GM12865 (cell line): Measurements from ENCODE around the gene LNX1.
A peak's percentile ranks its signal among the peaks of the same experiment; 100 is the strongest.

Experiments
- DNase-seq: peaks from one replicate; pipeline ENCODE4 v3.0.0; 2010; ENCODE audit warnings: low read depth
- H3K4me3 ChIP-seq: 2 replicates; pipeline ENCODE4 v1.5.1; 2011; ENCODE audit warnings: mild to moderate bottlenecking, low read depth, low read length, control low read depth
- CTCF ChIP-seq: IDR thresholded peaks from 2 replicates; pipeline ENCODE4 v1.5.1; 2011; ENCODE audit warnings: low read length, control low read depth, low read depth, inconsistent platforms; ENCODE audit not compliant: insufficient read depth; ENCODE audit errors: missing control alignments

Gene LNX1

GRCh38 chr4:53518807-53519206 is 72.5 kb downstream of the LNX1 start:
- no peak for TF ChIP-seq CTCF
- H3K4me3 ChIP-seq: no peak overlapping the region
- DNase-seq: no peak

GRCh38 chr4:53515076-53515475 is 76.2 kb downstream of the LNX1 start:
- no peak for DNase-seq
- H3K4me3 ChIP-seq: no peak overlapping the region
- TF ChIP-seq CTCF: no peak

GRCh38 chr4:53514509-53514908 is 76.8 kb downstream of the LNX1 start:
- no peak for DNase-seq
- no peak overlapping the region for H3K4me3 ChIP-seq
- no peak for TF ChIP-seq CTCF

GRCh38 chr4:53512608-53513007 is 78.7 kb downstream of the LNX1 start:
- no peak overlapping the region for H3K4me3 ChIP-seq
- DNase-seq: peak; percentile 9
- no peak for TF ChIP-seq CTCF

- no peak for TF ChIP-seq CTCF
- no peak for DNase-seq
- no peak overlapping the region for H3K4me3 ChIP-seq
Observed at GRCh38 chr4:53511014-53511413, 80.3 kb downstream of the LNX1 start.

GRCh38 chr4:53510321-53510720 is 81.0 kb downstream of the LNX1 start:
- TF ChIP-seq CTCF: no peak
- no peak for DNase-seq
- no peak overlapping the region for H3K4me3 ChIP-seq

- peak; percentile 7 for DNase-seq
- no peak overlapping the region for H3K4me3 ChIP-seq
- TF ChIP-seq CTCF: no peak
Observed at GRCh38 chr4:53508446-53508845, 82.8 kb downstream of the LNX1 start.
